Kidney (tissue), 14 donors: ENCODE measurements around the gene SIX4. TPM values are rescaled to one million over a fixed set of nuclear protein-coding genes. Genes with fewer than 3 reads are reported as not detected.
A peak's percentile ranks its signal among the peaks of the same experiment; 100 is the strongest.

Experiments
- DNase-seq, 5 donors: peaks; one replicate each; pipeline ENCODE4 v3.0.0-alpha.2; 2013 to 2020
- FAIRE-seq: peaks from 2 replicates; lab custom pipeline; 2012; peaks lifted over from hg19 to GRCh38; lab: Jason Lieb, UNC
- H3K27ac ChIP-seq, 2 donors: one replicate each; pipeline ENCODE4 v1.7.0; 2013; ENCODE audit warnings: low read depth in 2 of 2, low read length in 2 of 2, inconsistent platforms in 1 of 2
- H3K27me3 ChIP-seq: one replicate; pipeline ENCODE4 v1.7.1; 2013; ENCODE audit warnings: low read length, inconsistent platforms; ENCODE audit not compliant: control insufficient read depth, insufficient read depth
- H3K36me3 ChIP-seq, 3 donors: one replicate each; pipeline versions ENCODE4 v1.7.0 to v1.7.1; 2013; ENCODE audit warnings: low read length in 3 of 3, control low read depth in 1 of 3, inconsistent platforms in 1 of 3; ENCODE audit not compliant: insufficient read depth in 3 of 3, control insufficient read depth in 2 of 3
- H3K4me1 ChIP-seq, 3 donors: one replicate each; pipeline versions ENCODE4 v1.7.0 to v1.7.1; 2013; ENCODE audit warnings: low read length in 3 of 3, inconsistent platforms in 1 of 3, low read depth in 1 of 3; ENCODE audit not compliant: control insufficient read depth in 2 of 3, insufficient read depth in 2 of 3
- H3K4me3 ChIP-seq, 3 donors: one replicate each; pipeline versions ENCODE4 v1.7.0 to v1.8.1; 2013; ENCODE audit warnings: low read length in 3 of 3, control low read depth in 1 of 3, inconsistent platforms in 1 of 3
- H3K9ac ChIP-seq, 3 donors: one replicate each; pipeline versions ENCODE4 v1.7.0 to v1.7.1; 2013; ENCODE audit warnings: low read length in 3 of 3, control low read depth in 1 of 3, inconsistent platforms in 1 of 3
- H3K9me3 ChIP-seq, 3 donors: one replicate each; pipeline versions ENCODE4 v1.7.0 to v1.7.1; 2013; ENCODE audit warnings: low read length in 3 of 3, control low read depth in 1 of 3, inconsistent platforms in 1 of 3; ENCODE audit not compliant: control insufficient read depth in 2 of 3, insufficient read depth in 1 of 3
- CTCF ChIP-seq: IDR thresholded peaks from 3 replicates; pipeline ENCODE4 v1.5.1; 2012; ENCODE audit warnings: mild to moderate bottlenecking, moderate library complexity, borderline replicate concordance; ENCODE audit not compliant: insufficient read depth; ENCODE audit errors: extremely low read depth
- intact Hi-C: fragments of 100-400 bp; cut with DNase I; formaldehyde crosslinking; loops from one replicate; pipeline ENCODE4 v1.11.1; 2022
- polyA plus RNA-seq: library from polyadenylated mRNA; stranded (reverse); fragments of 350-450 nt; fragmentation: Illumina TruSeq; extraction: RNeasy Lipid Tissue Mini Kit (QIAGEN cat#74804); gene quantifications from one replicate; pipeline ENCODE4 v1.2.3, GENCODE V29; 2014; ENCODE audit warnings: low read depth, low replicate concordance; ENCODE audit not compliant: insufficient read depth
- total RNA-seq: library from RNA; stranded (reverse); fragmentation: NEBNext Ultra II Directional; extraction: Animal tissue kit (Norgen Biotek cat#: 25700); gene quantifications from one replicate; pipeline ENCODE4 v1.2.1, GENCODE V29; 2021
- donor health status: control.
- donor health status: control.
- donor health status: control.
- donor health status: control.
- donor health status: control.
- donor health status: DM: yes; HTN: yes; CAD: no.
- donor health status: Normal renal cell carcinoma (clear cell type).

SIX4 gene
- total and polyA plus RNA-seq, 2 donors from 2014 or later = 0.75 to 2.8 TPM

- H3K36me3 ChIP-seq = no peaks in the 10 kb centered on the region
- H3K27ac ChIP-seq = no peak overlapping the region
- no peak for FAIRE-seq
- no peaks in the 10 kb centered on the region for H3K9me3 ChIP-seq
- intact Hi-C loops = no loop called here
- H3K27me3 ChIP-seq = no peaks in the 10 kb centered on the region
- H3K4me3 ChIP-seq = peak overlapping the region in 1 of 3 donors; percentile 21
- peak in 2 of 5 donors; percentile 46 to 49 for DNase-seq
- TF ChIP-seq CTCF = no peak
- H3K4me1 ChIP-seq = peaks cover 0 to 4% (median 0%) of the 10 kb centered on the region in 3 donors
- peak overlapping the region in 1 of 3 donors; percentile 4 for H3K9ac ChIP-seq
Observed at GRCh38 chr14:60736494-60736893, 12.3 kb upstream of the SIX4 start.

DNA sequence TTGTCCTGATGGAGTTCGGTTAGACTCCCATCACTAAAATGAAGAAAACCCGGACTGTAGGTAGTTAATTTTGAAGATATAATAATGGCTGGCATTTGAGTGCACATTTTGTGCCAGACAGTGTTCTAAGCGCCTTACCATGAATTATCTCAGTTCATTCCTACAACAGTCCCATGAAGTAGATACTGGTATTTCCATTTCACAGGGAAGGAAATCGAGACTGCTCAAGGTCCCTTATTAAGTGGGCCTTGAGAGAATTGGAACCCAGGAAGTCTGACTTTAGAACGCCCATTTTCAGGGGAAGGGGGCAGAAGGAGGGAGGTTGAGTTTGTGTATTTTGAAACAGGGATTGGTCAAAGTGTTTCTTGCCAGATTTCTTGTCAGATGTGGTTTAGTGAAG is 11.3 kb upstream of the SIX4 start:
- no peaks in the 10 kb centered on the region for H3K27me3 ChIP-seq
- peak overlapping the region; percentile 93 to 100 (median 95) for H3K4me3 ChIP-seq
- H3K9me3 ChIP-seq = no peaks in the 10 kb centered on the region
- no peaks in the 10 kb centered on the region for H3K36me3 ChIP-seq
- no peak for TF ChIP-seq CTCF
- intact Hi-C loops = no loop called here
- no peak overlapping the region for H3K27ac ChIP-seq
- H3K9ac ChIP-seq = peak overlapping the region; percentile 84 to 97 (median 86)
- no peak for FAIRE-seq
- DNase-seq = peak in 1 of 5 donors; percentile 2
- peaks cover 0 to 4% (median 0%) of the 10 kb centered on the region in 3 donors for H3K4me1 ChIP-seq

- intact Hi-C loops = no loop called here
- Histone ChIP-seq H3K9ac (peak within 1 kb of the TSS; percentile 84 to 97 (median 86)), H3K9me3 (no peaks in the 10 kb centered on the region), H3K36me3 (no peaks in the 10 kb centered on the region), H3K27me3 (no peaks in the 10 kb centered on the region), H3K27ac (peak within 1 kb of the TSS; percentile 23 to 65), H3K4me3 (peak within 1 kb of the TSS; percentile 93 to 100 (median 95)), H3K4me1 (peaks cover 0 to 4% (median 0%) of the 10 kb centered on the region in 3 donors)
- TF ChIP-seq CTCF = peak; percentile 2
- no peak for FAIRE-seq
- DNase-seq = peak; percentile 87 to 92 (median 89)
Observed at GRCh38 chr14:60734465-60735242, 10.5 kb upstream of the SIX4 start, which contains the start of gene MNAT1. TSS of gene MNAT1 (plus strand) at chr14:60734761. CDS start at chr14:60734863, 102 bp downstream.
